ENCODE data around the gene WFDC8. TPM values are rescaled to one million over a fixed set of nuclear protein-coding genes. Genes with fewer than 3 reads are reported as not detected.

The WFDC8 gene
- total and polyA plus RNA-seq, 2 of the 13 experiments (the other 11 are each of a cell fraction or from before 2014, with no cell fraction given) = not detected

DNA sequence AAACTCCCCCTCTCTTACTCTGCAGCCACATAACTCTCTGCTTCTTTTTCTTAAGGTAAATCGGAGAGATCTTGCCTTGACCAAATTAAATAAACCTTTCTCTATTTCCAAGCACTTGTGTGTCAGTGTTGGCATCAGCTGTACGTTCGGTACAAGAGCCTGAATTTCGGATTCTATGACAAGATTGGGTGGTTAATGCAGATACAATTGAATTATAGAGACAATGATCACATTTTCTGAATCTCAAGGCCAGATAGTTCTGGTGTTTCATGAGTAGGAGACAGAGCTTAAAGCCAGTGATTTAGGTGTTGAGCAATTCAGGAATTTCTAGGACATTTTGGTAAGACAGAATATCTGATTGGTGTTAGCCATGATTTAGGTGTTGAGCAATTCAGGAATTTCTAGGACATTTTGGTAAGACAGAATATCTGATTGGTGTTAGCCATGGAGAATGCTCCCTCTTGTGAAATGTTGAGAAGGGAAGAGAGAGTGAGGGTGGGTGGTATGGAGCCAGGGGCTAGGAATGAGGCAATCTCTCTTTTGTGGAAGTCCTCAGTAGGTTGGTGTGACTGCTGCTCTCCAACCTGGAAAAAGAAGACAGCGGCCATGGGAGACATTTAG lies 68.7 kb downstream of the WFDC8 start:
- TF ChIP-seq CEBPB (IDR thresholded peaks at IDR 0.05; ENCODE audit: borderline replicate concordance, low read depth, low read length) (peak; percentile 48; the same call in 1 of the 2 replicates), NR3C1 (CRISPR knock-in tag; IDR thresholded peaks at IDR 0.05) (no peak)
- FAIRE-seq (no peak), DNase-seq (ENCODE audit: low spot score) (no peak), ATAC-seq (no peak)
- 1% methylated on average over 5 of the region's 5 CpGs for WGBS (ENCODE audit: low lambda C conversion rate)
- no peaks in the 10 kb centered on the region for H3K9me3 ChIP-seq (ENCODE audit: low read length)
- H3K4me2 ChIP-seq (ENCODE audit: low read depth, low read length) = no peak overlapping the region
- H3K4me1 ChIP-seq (ENCODE audit: insufficient read depth, low read length) = peaks cover 6% of the 10 kb centered on the region; the same call in 1 of the 2 replicates
- H3K79me2 ChIP-seq (ENCODE audit: insufficient read depth, low read length) = no peaks in the 10 kb centered on the region
- no peak overlapping the region for H3K4me3 ChIP-seq (replicated peaks in 1 of 3; ENCODE audit: insufficient read depth in 1 of 3, low read depth in 2 of 3, low read length in 3 of 3)
- H2AFZ ChIP-seq (ENCODE audit: low read length) = no peak overlapping the region
- in situ Hi-C loops (cut with HindIII; ENCODE audit: extremely low pct_ligation_motif_present, low pct_unique_long_range_greater_than_20kb) = no loop called here
- POLR2A ChIA-PET = no interaction called here
- peaks cover 0 to 15% of the 10 kb centered on the region in 2 experiments; a peak in 2 of 5 replicates for H3K27me3 ChIP-seq (ENCODE audit: control insufficient read depth in 1 of 2, insufficient read depth in 2 of 2, low read length in 2 of 2)
- intact Hi-C loops (cut with micrococcal nuclease; ENCODE audit: unreplicated experiment) = no loop called here
- H3K9ac ChIP-seq (ENCODE audit: insufficient read depth, low read depth, low read length) = no peak overlapping the region
- no peaks in the 10 kb centered on the region for H4K20me1 ChIP-seq (ENCODE audit: insufficient read depth, low read length)
- no peaks in the 10 kb centered on the region for H3K36me3 ChIP-seq (replicated peaks in 1 of 2; ENCODE audit: control insufficient read depth in 1 of 2, insufficient read depth in 2 of 2, low read length in 2 of 2)
- CTCF ChIA-PET (ENCODE audit: low intra/inter-chr PET ratio, low total read pairs) = no interaction called here
- no TSS peak for BruUV-seq (replicated peaks)
- H3K27ac ChIP-seq (ENCODE audit: extremely low read length, insufficient read depth, low read length) = no peak overlapping the region

DNA sequence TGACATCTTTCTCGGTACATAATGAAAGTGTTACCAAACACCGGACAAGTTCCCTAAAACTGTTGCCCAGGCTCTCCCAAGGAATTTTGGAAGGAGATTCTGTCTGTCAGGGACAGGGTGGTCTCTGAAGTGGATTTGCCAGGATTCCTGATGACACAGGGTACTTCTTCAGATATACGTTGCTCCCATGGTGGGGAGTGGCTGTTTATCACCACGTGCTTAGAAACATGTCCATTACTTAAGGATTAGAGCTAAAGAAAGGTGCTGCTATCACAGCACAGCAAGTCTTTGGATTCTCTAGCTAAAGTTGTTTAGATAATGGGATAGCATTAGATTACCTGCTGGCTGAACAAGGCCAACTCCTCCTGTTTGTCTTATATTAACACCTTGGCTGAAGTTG lies 70.0 kb downstream of the WFDC8 start:
- H3K4me1 ChIP-seq (ENCODE audit: insufficient read depth, low read length) = peaks cover 6% of the 10 kb centered on the region; the same call in 1 of the 2 replicates
- POLR2A ChIA-PET = no interaction called here
- 53% methylated on average over 4 of the region's 4 CpGs for WGBS (ENCODE audit: low lambda C conversion rate)
- no peak overlapping the region for H3K4me3 ChIP-seq (replicated peaks in 1 of 3; ENCODE audit: insufficient read depth in 1 of 3, low read depth in 2 of 3, low read length in 3 of 3)
- H3K4me2 ChIP-seq (ENCODE audit: low read depth, low read length) = no peak overlapping the region
- H3K27me3 ChIP-seq (ENCODE audit: control insufficient read depth in 1 of 2, insufficient read depth in 2 of 2, low read length in 2 of 2) = peaks cover 0 to 15% of the 10 kb centered on the region in 2 experiments; a peak in 2 of 5 replicates
- H3K36me3 ChIP-seq (replicated peaks in 1 of 2; ENCODE audit: control insufficient read depth in 1 of 2, insufficient read depth in 2 of 2, low read length in 2 of 2) = no peaks in the 10 kb centered on the region
- CTCF ChIA-PET (ENCODE audit: low intra/inter-chr PET ratio, low total read pairs) = no interaction called here
- H4K20me1 ChIP-seq (ENCODE audit: insufficient read depth, low read length) = no peaks in the 10 kb centered on the region
- FAIRE-seq = no peak
- intact Hi-C loops (cut with micrococcal nuclease; ENCODE audit: unreplicated experiment) = no loop called here
- in situ Hi-C loops (cut with HindIII; ENCODE audit: extremely low pct_ligation_motif_present, low pct_unique_long_range_greater_than_20kb) = no loop called here
- no peak overlapping the region for H3K27ac ChIP-seq (ENCODE audit: extremely low read length, insufficient read depth, low read length)
- no peak for ATAC-seq
- no peaks in the 10 kb centered on the region for H3K9me3 ChIP-seq (ENCODE audit: low read length)
- H3K9ac ChIP-seq (ENCODE audit: insufficient read depth, low read depth, low read length) = no peak overlapping the region
- DNase-seq (ENCODE audit: low spot score) = no peak
- H2AFZ ChIP-seq (ENCODE audit: low read length) = no peak overlapping the region
- no TSS peak for BruUV-seq (replicated peaks)
- H3K79me2 ChIP-seq (ENCODE audit: insufficient read depth, low read length) = no peaks in the 10 kb centered on the region
- TF ChIP-seq, protein P1, sequence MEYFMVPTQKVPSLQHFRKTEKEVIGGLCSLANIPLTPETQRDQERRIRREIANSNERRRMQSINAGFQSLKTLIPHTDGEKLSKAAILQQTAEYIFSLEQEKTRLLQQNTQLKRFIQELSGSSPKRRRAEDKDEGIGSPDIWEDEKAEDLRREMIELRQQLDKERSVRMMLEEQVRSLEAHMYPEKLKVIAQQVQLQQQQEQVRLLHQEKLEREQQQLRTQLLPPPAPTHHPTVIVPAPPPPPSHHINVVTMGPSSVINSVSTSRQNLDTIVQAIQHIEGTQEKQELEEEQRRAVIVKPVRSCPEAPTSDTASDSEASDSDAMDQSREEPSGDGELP (IDR thresholded peaks at IDR 0.05; ENCODE audit: borderline replicate concordance, low read depth) = no peak
- TF ChIP-seq, protein P2, sequence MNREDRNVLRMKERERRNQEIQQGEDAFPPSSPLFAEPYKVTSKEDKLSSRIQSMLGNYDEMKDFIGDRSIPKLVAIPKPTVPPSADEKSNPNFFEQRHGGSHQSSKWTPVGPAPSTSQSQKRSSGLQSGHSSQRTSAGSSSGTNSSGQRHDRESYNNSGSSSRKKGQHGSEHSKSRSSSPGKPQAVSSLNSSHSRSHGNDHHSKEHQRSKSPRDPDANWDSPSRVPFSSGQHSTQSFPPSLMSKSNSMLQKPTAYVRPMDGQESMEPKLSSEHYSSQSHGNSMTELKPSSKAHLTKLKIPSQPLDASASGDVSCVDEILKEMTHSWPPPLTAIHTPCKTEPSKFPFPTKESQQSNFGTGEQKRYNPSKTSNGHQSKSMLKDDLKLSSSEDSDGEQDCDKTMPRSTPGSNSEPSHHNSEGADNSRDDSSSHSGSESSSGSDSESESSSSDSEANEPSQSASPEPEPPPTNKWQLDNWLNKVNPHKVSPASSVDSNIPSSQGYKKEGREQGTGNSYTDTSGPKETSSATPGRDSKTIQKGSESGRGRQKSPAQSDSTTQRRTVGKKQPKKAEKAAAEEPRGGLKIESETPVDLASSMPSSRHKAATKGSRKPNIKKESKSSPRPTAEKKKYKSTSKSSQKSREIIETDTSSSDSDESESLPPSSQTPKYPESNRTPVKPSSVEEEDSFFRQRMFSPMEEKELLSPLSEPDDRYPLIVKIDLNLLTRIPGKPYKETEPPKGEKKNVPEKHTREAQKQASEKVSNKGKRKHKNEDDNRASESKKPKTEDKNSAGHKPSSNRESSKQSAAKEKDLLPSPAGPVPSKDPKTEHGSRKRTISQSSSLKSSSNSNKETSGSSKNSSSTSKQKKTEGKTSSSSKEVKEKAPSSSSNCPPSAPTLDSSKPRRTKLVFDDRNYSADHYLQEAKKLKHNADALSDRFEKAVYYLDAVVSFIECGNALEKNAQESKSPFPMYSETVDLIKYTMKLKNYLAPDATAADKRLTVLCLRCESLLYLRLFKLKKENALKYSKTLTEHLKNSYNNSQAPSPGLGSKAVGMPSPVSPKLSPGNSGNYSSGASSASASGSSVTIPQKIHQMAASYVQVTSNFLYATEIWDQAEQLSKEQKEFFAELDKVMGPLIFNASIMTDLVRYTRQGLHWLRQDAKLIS (CRISPR knock-in tag; IDR thresholded peaks at IDR 0.05) = no peak
- TF ChIP-seq ZC3H13 (CRISPR knock-in tag; IDR thresholded peaks at IDR 0.05) = no peak
- TF ChIP-seq, protein P3, sequence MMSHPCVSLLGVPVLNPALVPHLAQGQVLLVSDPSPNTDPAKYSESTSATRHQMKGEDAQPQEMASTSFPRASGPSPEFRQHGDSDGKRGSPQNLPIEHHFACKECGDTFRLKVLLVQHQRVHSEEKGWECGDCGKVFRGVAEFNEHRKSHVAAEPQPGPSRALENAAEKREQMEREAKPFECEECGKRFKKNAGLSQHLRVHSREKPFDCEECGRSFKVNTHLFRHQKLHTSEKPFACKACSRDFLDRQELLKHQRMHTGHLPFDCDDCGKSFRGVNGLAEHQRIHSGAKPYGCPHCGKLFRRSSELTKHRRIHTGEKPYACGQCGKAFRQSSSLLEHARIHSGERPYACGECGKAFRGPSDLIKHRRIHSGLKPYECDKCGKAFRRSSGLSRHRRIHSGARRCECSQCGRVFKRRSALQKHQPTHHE (CRISPR knock-in tag; IDR thresholded peaks at IDR 0.05; ENCODE audit: borderline replicate concordance) = no peak
- no peak for TF ChIP-seq CHD4 (IDR thresholded peaks at IDR 0.05; ENCODE audit: borderline replicate concordance, low read length)
- no peak for TF ChIP-seq ZNF564 (CRISPR knock-in tag; IDR thresholded peaks at IDR 0.05)
- TF ChIP-seq ONECUT2 (CRISPR knock-in tag; IDR thresholded peaks at IDR 0.05) = no peak
- TF ChIP-seq MAZ (IDR thresholded peaks at IDR 0.05; ENCODE audit: borderline replicate concordance, low read depth, low read length) = no peak
- no peak for TF ChIP-seq MAZ (CRISPR knock-in tag; IDR thresholded peaks at IDR 0.05; ENCODE audit: low read depth)
- no peak for TF ChIP-seq SSRP1 (CRISPR knock-in tag; IDR thresholded peaks at IDR 0.05)
- no peak for TF ChIP-seq NFE2 (CRISPR knock-in tag; IDR thresholded peaks at IDR 0.05)
